HG02981 (cell line): ENCODE data around the gene BAIAP2.
"Not testable (repeated sequence)": the region's sequence is repeated elsewhere in the genome, so short reads cannot be mapped to it uniquely, and the experiment has no call there.

Experiments
- ATAC-seq: cut with Tn5 transposase; IDR thresholded peaks from one replicate; pipeline ENCODE4 v1.9.1; 2021; ENCODE audit warnings: mild to moderate bottlenecking, moderate library complexity; ENCODE audit not compliant: unreplicated experiment

The BAIAP2 gene

DNA sequence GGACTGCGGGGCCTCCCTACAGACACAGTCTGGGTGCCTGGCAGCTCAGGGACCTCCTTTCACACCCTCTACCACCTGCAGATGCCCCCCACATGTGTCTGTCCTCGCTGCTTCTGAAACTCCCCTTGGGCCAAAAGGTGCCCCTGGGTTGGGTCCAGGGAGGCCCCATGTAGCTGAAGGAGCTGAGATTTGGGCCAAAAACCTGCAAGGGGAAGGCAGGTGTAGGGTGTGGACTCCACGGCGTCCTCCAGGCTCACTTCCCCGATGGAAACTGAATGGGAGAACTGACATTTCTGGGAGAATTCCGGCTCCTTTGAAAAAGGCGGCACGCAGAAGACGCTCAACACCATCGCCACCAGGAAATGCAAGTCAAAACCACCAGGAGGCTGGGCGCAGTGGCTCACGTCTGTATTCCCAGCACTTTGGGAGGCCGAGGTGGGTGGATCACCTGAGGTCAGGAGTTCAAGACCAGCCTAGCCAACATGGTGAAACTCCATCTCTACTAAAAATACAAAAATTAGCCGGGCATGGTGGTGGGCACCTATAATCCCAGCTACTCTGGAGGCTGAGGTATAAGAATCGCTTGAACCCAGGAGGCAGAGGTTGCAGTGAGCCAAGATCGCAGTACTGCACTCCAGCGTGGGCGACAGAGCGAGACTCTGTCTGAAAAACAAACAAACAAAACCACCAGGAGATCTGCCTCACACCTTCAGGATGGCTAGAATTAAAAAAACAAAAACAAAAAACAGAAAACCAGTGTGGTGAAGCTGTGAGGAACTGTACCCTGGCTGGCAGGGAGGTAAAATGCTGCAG is 13.2 kb upstream of the BAIAP2 start:
- ATAC-seq = no peak

DNA sequence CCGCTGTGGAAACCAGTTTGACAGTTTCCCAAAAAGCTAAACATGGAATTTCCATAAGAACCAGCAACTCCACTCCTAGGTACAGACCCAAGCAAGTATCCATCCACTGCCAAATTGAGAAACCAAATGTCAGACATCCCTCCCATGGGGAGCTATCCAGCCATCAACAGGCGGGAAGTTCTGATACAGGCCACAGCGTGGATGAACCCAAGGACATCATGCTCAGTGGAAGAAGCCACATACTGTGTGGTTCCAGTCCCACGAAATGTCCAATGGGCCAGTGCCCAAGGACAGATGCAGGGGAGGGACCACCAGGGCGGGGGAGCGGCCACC is 12.6 kb upstream of the BAIAP2 start:
- no peak for ATAC-seq

DNA sequence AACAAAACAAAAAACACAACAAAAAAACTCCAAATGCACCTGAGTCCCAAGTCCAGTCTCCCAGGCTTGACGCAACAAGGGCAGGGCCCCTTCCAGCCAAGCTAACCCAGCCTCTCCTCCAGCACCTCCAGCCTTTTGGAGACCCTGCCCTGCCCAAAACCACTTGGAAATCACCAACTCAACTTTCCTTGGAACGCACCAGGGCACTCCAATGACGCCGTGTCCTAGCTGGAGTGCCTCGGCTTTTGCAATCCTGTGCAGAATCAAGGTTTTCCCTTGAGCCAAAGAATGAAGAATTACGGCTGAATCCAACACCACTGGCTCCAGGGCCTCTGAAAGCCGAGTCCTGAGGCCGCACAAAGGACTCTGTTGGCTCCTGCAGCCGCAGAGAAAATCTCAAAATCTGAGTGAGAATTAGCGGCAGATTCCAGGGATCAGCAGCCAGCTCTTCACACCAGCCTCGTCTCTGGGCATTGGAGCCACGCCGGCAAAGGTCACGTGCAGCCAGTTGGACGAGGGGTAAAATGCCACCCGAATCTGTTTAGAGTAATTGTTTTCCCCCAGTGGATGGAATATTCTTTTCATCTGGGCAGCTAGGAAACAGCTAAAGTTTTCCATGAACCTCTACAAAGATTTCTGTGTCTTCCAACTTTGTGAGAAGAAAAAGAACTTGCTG is 9.7 kb upstream of the BAIAP2 start:
- ATAC-seq = no peak

DNA sequence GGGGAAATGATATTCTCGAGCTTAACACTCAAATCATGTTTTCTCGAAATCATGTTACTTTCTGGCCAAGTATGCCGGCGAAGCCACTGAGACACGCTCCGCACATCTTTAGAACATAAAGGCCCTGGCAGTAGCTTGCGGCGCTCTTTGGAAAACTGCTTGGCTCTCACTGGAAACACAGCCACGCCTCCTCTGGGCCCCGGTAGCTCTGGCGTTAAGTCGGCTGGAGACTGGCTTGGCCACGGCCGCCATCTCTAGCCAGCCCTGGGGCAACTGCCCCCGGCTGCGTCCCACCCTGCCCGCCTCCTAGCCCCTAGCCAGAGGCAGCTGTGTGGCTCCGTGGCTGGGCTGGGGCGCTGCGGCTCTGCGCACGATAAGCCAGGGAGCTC is 9.2 kb upstream of the BAIAP2 start:
- no peak for ATAC-seq

DNA sequence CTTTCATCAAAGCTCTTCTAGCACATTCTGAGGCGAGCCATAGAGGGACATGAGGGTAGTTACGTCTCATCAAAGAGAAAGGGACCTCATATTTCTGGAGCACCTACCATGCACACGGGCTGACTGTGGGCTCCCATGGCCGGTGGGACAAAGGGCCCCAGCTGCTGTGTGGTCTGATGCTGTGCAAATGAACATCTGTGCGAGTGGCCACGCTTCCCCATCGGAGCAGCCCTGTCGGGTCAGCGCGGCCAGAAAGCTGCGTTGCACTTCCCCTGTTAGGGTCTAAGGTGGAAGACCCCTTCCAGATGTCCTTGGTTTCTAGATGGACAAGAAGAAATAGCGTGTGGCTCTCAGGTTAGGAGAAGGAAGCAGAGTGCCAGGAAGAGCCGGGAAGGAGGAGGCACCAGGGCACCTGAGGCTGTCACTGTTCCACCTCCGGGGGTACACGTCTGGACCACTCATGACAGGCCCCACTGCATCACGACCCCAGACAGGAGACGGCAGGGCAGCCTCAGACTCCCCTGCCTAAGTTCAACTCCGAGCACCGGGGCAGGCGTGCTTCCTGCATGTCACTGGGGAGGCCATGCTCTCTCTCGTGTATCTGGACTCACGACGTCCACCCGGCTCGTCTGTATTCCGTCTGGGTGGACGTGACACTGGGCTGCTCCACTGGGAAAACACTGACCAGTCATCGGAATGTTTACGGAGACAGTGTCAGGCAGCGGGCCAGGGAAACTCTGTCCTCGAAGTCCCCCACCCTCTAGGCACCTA is 8.5 kb upstream of the BAIAP2 start:
- ATAC-seq = no peak

DNA sequence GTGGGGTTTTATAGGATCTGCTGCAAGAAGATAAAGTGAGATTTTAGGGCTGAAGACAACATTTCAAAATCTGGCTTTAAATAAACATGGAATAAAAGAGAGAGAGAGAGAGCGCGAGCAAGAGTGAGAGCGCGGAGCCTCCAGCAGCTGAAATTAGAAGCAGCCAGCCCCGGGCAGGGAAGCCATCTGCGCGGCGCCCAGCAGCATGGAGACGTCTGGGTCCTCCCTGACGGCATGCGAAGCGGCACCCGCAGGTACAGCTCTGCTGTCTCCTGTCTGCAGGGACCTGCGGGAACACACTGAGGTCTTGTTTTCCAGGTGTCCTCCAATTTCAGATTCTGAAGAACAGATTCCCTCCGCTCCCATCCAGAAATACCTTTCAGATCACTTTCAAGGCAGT is 7.9 kb upstream of the BAIAP2 start:
- ATAC-seq = no peak

DNA sequence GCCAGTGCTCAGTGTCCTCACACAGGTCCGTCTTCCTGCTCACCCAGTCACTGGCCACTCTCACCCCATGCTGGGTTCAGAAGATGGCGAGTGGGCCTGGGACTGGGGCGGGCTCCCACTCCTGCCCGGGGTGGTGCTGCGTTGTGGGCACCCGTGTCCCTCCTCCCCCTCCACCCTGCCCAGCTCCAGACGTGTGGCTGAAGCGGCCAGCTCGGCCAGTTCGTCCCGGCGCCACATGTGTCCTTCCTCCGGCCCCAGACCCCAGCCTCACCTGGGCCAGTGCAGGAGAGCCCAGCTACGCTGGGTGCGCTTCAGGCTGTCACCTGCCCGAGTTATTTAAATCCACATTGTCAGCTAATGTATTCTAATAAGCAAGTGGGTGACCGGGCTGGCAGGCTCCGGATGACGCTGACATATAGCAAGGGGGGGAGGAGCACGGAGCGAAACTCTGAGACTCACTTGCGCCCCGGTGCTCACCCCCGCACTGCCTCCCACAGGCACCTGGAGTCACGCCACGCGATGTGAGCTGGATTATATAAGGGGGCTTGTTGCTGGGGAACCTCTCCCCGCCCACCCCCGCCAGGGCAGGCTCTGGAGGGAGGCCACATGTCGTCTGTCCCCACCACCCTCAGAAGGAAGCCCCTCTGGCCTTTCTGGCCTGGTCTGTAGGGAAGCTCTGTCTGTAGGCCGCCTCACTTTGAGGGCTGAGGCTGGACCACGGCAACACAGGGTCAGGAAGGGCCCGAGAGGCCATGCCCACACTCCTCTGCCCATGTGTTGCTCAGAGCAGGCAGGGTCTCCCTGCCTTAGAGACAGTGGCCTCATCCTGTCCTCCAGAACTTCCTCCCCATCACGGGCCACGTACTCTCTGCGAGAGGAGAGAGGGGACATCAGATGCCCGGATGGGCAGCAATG is 7.1 kb upstream of the BAIAP2 start:
- no peak for ATAC-seq

DNA sequence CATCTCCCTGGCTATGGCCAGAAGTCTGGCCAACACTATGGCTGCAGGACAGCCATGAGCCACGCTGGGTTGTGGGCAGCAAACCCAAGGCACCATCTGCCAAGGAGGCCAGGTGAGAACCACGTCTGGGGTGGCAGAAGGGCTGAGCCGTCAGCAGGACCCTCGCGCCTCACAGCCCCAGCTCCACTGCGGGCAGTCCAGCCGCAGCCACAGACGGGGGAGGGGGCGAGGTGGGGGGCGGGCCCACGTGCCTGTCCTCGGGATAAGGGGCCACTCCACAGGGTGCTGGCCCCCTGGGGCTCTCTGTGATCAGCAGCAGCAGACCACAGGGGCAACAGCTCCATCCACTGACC is 6.5 kb upstream of the BAIAP2 start:
- ATAC-seq = no peak

DNA sequence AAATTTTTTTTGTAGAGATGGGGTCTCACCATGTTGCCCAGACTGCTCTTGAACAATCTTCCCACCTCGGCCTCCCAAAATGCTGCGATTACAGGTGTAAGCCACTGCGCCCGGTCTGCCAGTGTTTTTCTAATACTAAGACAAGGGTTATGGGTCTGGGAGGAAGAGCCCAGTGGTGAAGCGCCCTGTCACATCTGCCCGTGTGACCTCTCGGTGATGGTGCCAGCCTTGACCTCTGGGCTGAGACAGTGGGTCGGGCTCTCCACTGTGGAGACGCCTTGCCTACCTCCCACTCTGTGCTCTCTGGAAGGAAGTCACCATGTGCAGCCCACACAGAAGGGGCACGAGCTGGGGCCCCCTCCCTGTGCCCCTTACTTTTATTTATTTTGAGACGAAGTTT is 5.1 kb upstream of the BAIAP2 start:
- no peak for ATAC-seq

DNA sequence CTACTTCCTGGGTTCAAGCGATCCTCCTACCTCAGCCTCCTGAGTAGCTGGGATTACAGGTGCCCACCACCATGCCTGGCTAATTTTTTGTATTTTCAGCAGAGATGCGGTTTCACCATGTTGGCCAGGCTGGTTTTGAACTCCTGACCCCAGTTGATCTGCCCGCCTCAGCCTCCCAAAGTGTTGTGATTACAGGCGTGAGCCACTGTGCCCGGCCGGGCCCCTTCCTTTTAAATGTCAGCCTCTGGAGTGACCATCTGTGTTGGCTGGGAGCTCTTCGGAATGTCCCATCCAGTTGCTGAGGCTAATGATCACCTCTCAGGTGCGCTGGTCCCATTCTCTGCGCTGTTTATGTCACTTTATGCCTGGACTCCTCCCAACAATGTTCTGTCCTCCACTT is 4.6 kb upstream of the BAIAP2 start:
- ATAC-seq = not testable (repeated sequence)

DNA sequence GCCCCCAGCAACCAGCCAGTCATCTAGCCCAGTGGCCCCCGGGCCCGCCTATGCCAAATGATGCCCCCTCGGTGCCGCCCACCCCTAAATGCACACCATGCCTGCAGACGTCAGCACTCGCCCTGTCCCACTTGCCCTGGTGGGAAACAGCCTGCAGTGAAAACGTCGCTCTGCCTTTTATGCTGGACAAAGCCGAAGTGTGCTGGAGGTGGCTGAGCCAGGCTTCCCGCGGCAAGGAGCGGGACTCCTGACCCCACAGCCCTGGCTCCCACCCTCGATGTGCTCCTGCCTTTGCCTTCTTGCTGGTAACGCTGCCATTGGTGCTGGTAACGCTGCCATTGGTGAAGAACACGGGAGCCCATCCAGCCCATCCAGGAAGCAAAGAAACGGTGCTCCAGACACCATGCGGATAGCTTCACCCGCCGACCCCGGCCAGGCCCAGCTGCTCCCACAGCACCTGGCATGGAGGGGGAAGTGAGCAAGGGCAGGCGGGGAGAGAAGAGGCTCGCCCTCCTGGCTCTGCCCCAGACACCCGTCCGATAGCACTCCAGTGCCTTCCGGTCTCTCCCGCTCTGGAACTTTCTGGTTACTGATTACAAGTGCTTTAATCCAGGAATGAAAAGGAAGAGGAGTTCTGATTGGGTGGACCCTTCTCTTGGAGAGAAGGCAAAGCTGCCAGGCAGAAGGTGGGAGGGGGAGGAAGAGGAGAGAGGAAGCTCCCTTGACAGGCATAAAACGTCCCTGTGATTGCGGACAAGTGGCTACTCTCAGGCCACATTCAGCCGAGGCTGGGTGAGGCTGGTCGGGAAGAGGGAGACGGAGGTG is 4.0 kb upstream of the BAIAP2 start:
- no peak for ATAC-seq

DNA sequence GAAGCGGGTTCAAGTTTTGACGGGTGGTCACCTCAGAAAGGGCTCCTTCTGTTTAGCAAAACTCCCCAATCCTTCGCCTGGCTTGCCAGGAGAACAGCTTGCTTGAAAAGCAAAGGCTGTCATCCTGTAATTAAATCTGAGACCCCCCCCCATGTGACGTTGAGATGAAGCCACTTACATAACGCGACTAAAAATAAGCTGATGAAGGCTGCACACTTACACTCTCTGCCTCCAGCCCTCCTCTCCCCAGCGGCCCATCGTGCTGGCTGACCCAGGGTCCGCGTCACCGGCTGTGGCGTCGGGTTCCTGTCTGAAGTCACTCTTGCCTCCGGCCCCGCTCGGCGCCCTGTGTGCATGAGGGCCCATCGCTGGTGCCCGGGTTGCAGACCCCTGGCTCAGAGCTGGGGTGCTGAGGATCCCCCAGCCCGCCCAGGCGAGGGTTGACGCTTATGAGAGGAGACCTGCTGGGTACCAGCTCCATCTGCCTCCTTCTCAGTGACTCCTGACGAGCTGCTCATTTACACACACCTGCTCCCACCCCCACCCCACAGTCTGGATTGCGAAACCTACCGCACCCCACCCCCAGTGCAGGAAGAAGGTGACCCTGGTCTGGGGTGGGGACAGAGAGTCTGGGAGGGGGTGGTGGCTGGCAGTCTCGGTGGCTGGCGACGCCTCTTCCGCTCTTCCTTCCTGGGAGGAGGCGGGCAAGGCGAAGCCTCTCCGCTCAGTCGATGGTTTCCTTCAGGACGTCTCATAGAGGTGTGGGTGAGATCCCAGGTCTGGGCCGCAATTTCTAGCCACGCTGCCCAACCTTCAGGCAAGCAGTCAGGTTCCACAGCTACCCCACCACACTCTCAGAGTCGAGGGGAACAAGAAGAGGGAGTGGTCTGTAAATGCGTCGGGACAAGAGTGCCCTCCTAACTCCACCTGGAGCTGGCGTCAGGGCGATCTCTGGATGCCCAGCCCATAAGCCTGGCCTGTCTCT is 3.1 kb upstream of the BAIAP2 start:
- no peak for ATAC-seq

DNA sequence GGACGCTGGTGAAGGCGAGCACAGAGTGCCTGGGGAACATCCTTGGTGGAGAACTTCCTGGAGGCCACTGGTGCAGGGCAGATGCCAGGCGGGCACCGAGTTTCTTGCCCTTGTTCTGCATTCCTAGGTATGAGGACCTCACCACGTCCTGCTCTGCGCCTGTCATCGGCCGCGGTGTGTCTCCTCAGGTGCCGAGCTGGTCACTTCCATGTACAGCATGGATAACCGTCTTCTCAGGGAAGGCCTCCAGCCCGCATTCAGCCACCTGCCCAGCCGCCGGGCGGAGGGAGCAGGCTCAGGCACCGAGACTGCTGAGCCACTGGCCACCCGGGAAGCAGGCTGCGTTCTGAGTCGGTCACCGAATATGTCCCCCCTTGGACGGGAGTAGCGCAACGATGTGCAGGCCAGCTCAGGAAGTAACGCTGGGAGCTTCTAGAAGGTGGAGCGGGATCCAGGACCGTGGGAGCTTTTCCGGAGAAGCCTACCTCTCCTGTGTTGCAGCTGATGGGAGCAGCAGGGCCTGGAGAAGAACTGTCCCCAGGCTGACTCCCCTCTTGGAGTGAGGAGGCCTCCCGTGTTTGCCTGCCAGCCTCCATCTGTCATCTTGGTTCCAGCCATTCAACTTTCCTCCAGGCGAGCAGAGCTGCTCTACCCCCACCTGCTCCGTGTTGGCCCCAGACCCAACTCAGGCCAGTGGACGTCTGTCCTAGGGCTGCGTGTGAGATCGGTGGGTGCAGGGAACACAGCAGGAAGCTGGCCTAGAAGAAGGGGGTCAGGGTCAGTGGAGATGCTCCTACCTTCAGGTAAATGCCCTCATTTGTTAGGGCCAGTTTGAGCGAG is 2.1 kb upstream of the BAIAP2 start:
- no peak for ATAC-seq

DNA sequence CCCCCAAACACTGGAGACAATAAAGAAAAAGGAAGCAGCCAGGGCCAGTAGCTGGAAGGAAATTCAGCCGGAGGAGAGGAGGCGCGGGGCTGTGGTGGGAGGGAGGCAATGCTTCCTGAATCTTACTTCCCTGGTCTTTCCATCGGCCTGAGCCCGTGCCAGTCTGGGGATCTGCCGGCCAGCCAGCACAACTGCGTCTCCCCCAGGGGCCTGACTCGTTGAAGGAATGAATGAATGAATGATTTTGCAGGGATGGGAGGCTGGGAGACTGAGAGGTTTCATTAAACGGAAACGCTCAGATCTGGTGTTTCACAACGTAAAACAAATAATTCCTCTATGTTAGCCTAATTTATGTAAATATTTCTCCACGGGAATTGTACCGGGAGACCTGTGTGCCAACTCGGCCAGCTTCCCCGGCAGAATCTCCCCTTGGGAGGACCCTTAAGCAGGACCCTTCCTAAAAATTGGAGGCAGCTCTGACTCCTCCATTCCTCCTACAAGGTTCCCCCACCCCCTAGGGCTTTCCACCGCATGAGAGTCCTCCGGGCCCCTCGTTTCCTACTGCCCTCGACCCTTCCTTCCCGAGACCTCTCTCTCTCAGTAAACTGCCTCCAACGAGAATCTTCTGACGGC is 1.3 kb upstream of the BAIAP2 start:
- no peak for ATAC-seq

DNA sequence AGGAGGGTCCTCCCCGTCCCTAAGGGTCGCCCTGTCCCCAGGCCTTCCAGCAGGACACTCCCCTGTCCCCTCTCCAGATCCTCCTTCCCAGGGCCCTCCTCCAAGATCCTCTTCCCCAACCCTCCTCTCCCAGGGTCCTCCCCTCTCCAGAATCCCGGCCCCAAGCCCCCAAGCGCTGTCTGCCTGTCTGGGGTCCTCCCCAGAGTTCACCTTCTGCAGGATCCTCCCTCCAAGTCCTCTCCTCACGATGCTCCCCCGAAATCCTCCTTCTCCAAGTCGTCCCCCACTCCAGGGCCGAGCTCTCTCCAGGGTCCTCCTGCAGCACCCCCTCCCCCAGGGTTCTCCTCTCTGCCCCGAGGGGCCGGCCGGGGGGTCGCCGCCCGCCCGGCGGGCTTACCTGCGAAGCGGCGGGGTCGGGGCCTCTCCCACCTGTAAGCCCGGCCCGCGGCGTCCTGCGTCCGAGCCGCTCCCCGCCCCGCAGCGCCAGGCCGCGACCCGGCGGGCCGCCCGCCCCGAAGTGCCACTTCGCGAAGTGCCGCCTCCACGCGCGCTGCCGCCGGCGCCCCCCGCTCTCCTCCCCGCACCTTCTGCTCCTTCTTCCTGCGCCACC is 678 bp upstream of the BAIAP2 start:
- peak; percentile 8 for ATAC-seq

DNA sequence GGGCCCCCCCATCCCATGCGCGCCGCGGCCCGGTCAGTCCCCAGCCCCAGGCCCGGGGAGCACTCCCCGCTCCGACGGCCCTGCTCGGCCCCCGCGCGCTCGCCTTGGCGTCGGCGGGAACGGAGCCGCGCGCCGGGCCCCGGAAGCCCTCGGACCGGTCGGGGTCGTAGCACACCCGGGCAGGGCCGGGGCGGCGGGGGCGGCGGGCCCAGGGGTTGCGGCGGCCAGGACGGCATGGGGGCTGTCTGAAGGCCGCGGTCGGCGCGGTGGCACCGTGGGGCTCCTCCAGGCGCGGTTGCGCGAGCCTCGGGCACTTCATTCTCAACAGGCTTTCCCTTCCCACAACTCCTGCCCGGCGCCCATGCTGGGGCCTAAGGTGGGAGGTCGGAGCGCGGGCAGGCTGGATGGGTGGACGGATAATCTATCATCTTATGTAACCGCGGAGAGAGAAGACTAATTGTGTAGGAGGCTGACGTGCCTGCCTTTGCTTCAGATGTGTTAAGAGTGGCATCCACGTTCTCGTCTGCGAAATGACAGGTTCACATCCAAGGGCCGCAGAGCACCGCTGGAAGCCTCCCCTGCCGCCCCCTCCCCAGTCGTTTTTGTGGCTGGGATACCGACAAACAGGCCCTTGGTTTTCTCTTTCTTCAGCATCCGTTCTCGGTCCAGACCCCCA is 708 bp downstream of the BAIAP2 start:
- no peak for ATAC-seq
